Stimulated activated naive CD8-positive, alpha-beta T cell treated with anti-CD3 and anti-CD28 coated beads, Interleukin-15, Interleukin-2, amounts not matched to agents 100 U/mL and 50 U/mL, for 24 hours (primary cell): Measurements from ENCODE around the gene NKX2-8.

Experiments
- ATAC-seq: fragments of 150-1000 bp; cut with Tn5 transposase; one replicate; pipeline ENCODE4 v1.10.0; 2021
- DNase-seq: peaks from one replicate; pipeline ENCODE4 v3.0.0; 2021

Gene NKX2-8

GRCh38 chr14:36582011-36582873 lies at the start of gene NKX2-8:
Gene NKX2-8 (minus strand): TSS chr14:36582614. CDS start chr14:36582389, 225 bp downstream.
- ATAC-seq (no peak), DNase-seq (no peak)

- DNase-seq (no peak), ATAC-seq (no peak)
These were observed 45.6 kb upstream of the NKX2-8 start for GRCh38 chr14:36627981-36628380.

- DNase-seq (no peak), ATAC-seq (no peak)
These were observed 43.7 kb upstream of the NKX2-8 start for GRCh38 chr14:36626151-36626550.

GRCh38 chr14:36625436-36625835 lies 43.0 kb upstream of the NKX2-8 start:
- ATAC-seq (no peak), DNase-seq (no peak)

- DNase-seq (no peak), ATAC-seq (no peak)
These were observed 42.6 kb upstream of the NKX2-8 start for GRCh38 chr14:36625014-36625413.

GRCh38 chr14:36619853-36620252 lies 37.4 kb upstream of the NKX2-8 start:
- no peak for ATAC-seq
- no peak for DNase-seq

- ATAC-seq (no peak), DNase-seq (no peak)
These were observed 36.7 kb upstream of the NKX2-8 start for GRCh38 chr14:36619131-36619530.

GRCh38 chr14:36618641-36619040 lies 36.2 kb upstream of the NKX2-8 start:
- ATAC-seq (no peak), DNase-seq (no peak)

GRCh38 chr14:36617824-36618223 lies 35.4 kb upstream of the NKX2-8 start:
- DNase-seq (no peak), ATAC-seq (no peak)

GRCh38 chr14:36605506-36605857 lies 23.1 kb upstream of the NKX2-8 start:
- no peak for ATAC-seq
- no peak for DNase-seq

GRCh38 chr14:36604757-36605505 lies 22.5 kb upstream of the NKX2-8 start:
- ATAC-seq: no peak

GRCh38 chr14:36600431-36600830 lies 18.0 kb upstream of the NKX2-8 start:
- DNase-seq: no peak

More at GRCh38 chr14:36604757-36605505, 22.5 kb upstream of the NKX2-8 start:
- DNase-seq: peak; percentile 31

GRCh38 chr14:36591482-36591881 lies 9.1 kb upstream of the NKX2-8 start:
- ATAC-seq (no peak), DNase-seq (no peak)

More at GRCh38 chr14:36600431-36600830, 18.0 kb upstream of the NKX2-8 start:
- no peak for ATAC-seq

GRCh38 chr14:36588788-36589187 lies 6.4 kb upstream of the NKX2-8 start:
- no peak for ATAC-seq
- no peak for DNase-seq

- ATAC-seq: no peak
- DNase-seq: no peak
These were observed 5.7 kb upstream of the NKX2-8 start for GRCh38 chr14:36588119-36588518.

GRCh38 chr14:36585100-36585499 lies 2.7 kb upstream of the NKX2-8 start:
- DNase-seq (no peak), ATAC-seq (no peak)

- no peak for ATAC-seq
- no peak for DNase-seq
These were observed 1.7 kb upstream of the NKX2-8 start for GRCh38 chr14:36583893-36584811.

GRCh38 chr14:36583242-36583892 lies 953 bp upstream of the NKX2-8 start:
- ATAC-seq: no peak
- DNase-seq: no peak

GRCh38 chr14:36582874-36583241 lies 444 bp upstream of the NKX2-8 start:
- no peak for ATAC-seq

GRCh38 chr14:36580856-36581831 lies 1.3 kb downstream of the NKX2-8 start:
- ATAC-seq: no peak

More at GRCh38 chr14:36582874-36583241, 444 bp upstream of the NKX2-8 start:
- DNase-seq: no peak

More at GRCh38 chr14:36580856-36581831, 1.3 kb downstream of the NKX2-8 start:
- no peak for DNase-seq
